ENCODE measurements around the gene DHX8. TPM values are rescaled to one million over a fixed set of nuclear protein-coding genes. Genes with fewer than 3 reads are reported as not detected.

DHX8 gene
- total and polyA plus RNA-seq, 10 of the 15 experiments (the other 5 are each of a cell fraction or from before 2014, with no cell fraction given), result 27.6 to 50.4 (median 35.7) TPM

DNA sequence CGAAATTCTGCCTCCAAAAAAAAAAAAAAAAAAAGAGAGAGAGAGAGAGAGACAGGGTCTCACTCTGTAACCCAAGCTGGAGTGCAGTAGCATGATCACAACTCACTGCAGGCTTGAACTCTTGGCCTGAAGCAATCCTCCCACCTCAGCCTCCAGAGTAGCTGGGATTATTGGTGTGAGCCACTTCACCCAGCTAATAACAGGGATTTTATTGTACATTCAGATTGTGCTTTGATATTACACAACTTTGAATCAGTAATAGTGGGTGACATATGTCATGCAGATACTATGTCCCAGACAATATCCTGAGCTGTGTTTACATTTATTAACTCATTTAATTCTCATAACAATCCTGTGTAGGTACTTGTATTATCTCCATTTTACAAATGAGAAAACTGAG lies 19.7 kb upstream of the DHX8 start (continued):
- TF ChIP-seq RUNX3 (IDR thresholded peaks at IDR 0.05; ENCODE audit: low read length) (no peak), NFIC (IDR thresholded peaks at IDR 0.05; ENCODE audit: low read depth, low read length) (no peak)
- TF ChIP-seq, protein P1, sequence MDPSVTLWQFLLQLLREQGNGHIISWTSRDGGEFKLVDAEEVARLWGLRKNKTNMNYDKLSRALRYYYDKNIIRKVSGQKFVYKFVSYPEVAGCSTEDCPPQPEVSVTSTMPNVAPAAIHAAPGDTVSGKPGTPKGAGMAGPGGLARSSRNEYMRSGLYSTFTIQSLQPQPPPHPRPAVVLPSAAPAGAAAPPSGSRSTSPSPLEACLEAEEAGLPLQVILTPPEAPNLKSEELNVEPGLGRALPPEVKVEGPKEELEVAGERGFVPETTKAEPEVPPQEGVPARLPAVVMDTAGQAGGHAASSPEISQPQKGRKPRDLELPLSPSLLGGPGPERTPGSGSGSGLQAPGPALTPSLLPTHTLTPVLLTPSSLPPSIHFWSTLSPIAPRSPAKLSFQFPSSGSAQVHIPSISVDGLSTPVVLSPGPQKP (IDR thresholded peaks at IDR 0.05; ENCODE audit: low read depth, low read length), result no peak

DNA sequence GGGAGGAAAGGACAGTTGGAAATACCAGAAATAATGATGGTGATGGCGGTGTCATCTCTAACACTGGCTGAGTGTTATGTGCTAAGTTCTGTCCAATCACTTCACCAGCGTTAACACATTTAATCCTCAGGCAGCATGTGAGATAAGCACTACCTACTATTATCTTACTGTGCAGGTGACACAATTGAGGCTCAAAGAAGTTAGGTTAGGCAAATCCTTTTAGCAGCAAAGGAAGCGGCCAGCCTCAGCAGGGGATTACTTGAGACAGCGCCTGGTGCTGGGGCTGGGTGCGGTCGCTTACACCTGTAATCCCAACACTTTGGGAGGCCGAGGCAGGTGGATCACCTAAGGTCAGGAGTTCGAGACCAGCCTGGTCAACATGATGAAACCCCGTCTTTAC lies 18.7 kb upstream of the DHX8 start:
- H3K27ac ChIP-seq (ENCODE audit: control insufficient read depth, insufficient read depth), result no peak overlapping the region
- in situ Hi-C loops (cut with MboI) (no loop called here), intact Hi-C loops (cut with micrococcal nuclease; ENCODE audit: unreplicated experiment) (no loop called here)
- POLR2A ChIA-PET, result no interaction called here
- no TSS peak for BruUV-seq (replicated peaks)
- 47% methylated on average over 9 of the region's 9 CpGs for WGBS (ENCODE audit: insufficient coverage, insufficient replicate concordance, low lambda C conversion rate, missing lambda C conversion rate)
- H3K4me3 ChIP-seq, result no peak overlapping the region
- no peaks in the 10 kb centered on the region for H3K79me2 ChIP-seq (ENCODE audit: control insufficient read depth, insufficient read depth, low read length)
- no peaks in the 10 kb centered on the region for H3K27me3 ChIP-seq (replicated peaks in 1 of 2; ENCODE audit: control insufficient read depth in 2 of 2, insufficient read depth in 2 of 2, low read length in 1 of 2)
- ATAC-seq (no peak), DNase-seq (ENCODE audit: low read depth, low spot score) (no peak), FAIRE-seq (no peak)
- H3K9ac ChIP-seq (ENCODE audit: control insufficient read depth, insufficient read depth, low read length), result no peak overlapping the region
- no peak overlapping the region for H2AFZ ChIP-seq (ENCODE audit: control insufficient read depth, low read depth, low read length)
- no peaks in the 10 kb centered on the region for H4K20me1 ChIP-seq (ENCODE audit: control insufficient read depth, insufficient read depth)
- CTCF ChIA-PET, result interaction anchor here (0.9 to 1.8 kb wide), 3 partner anchors 21 to 72 kb away, joined by 3 to 4 read pairs (median 3); no protein-coding TSS in a partner anchor
- no peaks in the 10 kb centered on the region for H3K9me3 ChIP-seq (replicated peaks; ENCODE audit: control insufficient read depth, insufficient read depth, low read length)
- no peaks in the 10 kb centered on the region for H3K4me1 ChIP-seq (ENCODE audit: control insufficient read depth, insufficient read depth, low read length)
- RAD21 ChIA-PET (ENCODE audit: unreplicated experiment), result no interaction called here
- SMC1A ChIA-PET (ENCODE audit: uncharacterized antibody, unreplicated experiment), result no interaction called here
- no peak overlapping the region for H3K4me2 ChIP-seq (ENCODE audit: control insufficient read depth, insufficient read depth)
- H3K36me3 ChIP-seq (ENCODE audit: control insufficient read depth in 2 of 2, insufficient read depth in 2 of 2, low read length in 1 of 2), result no peaks in the 10 kb centered on the region
- TF ChIP-seq, protein P2, sequence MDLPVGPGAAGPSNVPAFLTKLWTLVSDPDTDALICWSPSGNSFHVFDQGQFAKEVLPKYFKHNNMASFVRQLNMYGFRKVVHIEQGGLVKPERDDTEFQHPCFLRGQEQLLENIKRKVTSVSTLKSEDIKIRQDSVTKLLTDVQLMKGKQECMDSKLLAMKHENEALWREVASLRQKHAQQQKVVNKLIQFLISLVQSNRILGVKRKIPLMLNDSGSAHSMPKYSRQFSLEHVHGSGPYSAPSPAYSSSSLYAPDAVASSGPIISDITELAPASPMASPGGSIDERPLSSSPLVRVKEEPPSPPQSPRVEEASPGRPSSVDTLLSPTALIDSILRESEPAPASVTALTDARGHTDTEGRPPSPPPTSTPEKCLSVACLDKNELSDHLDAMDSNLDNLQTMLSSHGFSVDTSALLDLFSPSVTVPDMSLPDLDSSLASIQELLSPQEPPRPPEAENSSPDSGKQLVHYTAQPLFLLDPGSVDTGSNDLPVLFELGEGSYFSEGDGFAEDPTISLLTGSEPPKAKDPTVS (IDR thresholded peaks at IDR 0.05; ENCODE audit: low read depth, low read length), result no peak
- TF ChIP-seq HCFC1 (IDR thresholded peaks at IDR 0.05; ENCODE audit: low read length), result no peak
- TF ChIP-seq, protein P3, sequence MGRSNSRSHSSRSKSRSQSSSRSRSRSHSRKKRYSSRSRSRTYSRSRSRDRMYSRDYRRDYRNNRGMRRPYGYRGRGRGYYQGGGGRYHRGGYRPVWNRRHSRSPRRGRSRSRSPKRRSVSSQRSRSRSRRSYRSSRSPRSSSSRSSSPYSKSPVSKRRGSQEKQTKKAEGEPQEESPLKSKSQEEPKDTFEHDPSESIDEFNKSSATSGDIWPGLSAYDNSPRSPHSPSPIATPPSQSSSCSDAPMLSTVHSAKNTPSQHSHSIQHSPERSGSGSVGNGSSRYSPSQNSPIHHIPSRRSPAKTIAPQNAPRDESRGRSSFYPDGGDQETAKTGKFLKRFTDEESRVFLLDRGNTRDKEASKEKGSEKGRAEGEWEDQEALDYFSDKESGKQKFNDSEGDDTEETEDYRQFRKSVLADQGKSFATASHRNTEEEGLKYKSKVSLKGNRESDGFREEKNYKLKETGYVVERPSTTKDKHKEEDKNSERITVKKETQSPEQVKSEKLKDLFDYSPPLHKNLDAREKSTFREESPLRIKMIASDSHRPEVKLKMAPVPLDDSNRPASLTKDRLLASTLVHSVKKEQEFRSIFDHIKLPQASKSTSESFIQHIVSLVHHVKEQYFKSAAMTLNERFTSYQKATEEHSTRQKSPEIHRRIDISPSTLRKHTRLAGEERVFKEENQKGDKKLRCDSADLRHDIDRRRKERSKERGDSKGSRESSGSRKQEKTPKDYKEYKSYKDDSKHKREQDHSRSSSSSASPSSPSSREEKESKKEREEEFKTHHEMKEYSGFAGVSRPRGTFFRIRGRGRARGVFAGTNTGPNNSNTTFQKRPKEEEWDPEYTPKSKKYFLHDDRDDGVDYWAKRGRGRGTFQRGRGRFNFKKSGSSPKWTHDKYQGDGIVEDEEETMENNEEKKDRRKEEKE (IDR thresholded peaks at IDR 0.05), result no peak
- TF ChIP-seq, protein P4, sequence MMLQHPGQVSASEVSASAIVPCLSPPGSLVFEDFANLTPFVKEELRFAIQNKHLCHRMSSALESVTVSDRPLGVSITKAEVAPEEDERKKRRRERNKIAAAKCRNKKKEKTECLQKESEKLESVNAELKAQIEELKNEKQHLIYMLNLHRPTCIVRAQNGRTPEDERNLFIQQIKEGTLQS (IDR thresholded peaks at IDR 0.05; ENCODE audit: borderline replicate concordance, extremely low read depth, low read depth, low read length), result no peak
- TF ChIP-seq NR2C1 (IDR thresholded peaks at IDR 0.05), result no peak
- TF ChIP-seq, protein P5, sequence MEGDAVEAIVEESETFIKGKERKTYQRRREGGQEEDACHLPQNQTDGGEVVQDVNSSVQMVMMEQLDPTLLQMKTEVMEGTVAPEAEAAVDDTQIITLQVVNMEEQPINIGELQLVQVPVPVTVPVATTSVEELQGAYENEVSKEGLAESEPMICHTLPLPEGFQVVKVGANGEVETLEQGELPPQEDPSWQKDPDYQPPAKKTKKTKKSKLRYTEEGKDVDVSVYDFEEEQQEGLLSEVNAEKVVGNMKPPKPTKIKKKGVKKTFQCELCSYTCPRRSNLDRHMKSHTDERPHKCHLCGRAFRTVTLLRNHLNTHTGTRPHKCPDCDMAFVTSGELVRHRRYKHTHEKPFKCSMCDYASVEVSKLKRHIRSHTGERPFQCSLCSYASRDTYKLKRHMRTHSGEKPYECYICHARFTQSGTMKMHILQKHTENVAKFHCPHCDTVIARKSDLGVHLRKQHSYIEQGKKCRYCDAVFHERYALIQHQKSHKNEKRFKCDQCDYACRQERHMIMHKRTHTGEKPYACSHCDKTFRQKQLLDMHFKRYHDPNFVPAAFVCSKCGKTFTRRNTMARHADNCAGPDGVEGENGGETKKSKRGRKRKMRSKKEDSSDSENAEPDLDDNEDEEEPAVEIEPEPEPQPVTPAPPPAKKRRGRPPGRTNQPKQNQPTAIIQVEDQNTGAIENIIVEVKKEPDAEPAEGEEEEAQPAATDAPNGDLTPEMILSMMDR (IDR thresholded peaks at IDR 0.05 in 2 of 3, conservative IDR thresholded peaks at IDR 0.05 in 1 of 3; ENCODE audit: control insufficient read depth in 2 of 3, extremely low read depth in 1 of 3, insufficient read depth in 1 of 3, low read depth in 3 of 3, low read length in 3 of 3), result no peak
- TF ChIP-seq BHLHE40 (IDR thresholded peaks at IDR 0.05; ENCODE audit: borderline replicate concordance in 1 of 2, low read depth in 2 of 2, low read length in 1 of 2), result no peak
- TF ChIP-seq TAF1 (IDR thresholded peaks at IDR 0.05; ENCODE audit: borderline replicate concordance, low read depth, low read length), result no peak
- TF ChIP-seq CEBPB (IDR thresholded peaks at IDR 0.05; ENCODE audit: borderline replicate concordance in 1 of 2, low read depth in 2 of 2, low read length in 2 of 2), result no peak
- no peak for TF ChIP-seq RUNX3 (IDR thresholded peaks at IDR 0.05; ENCODE audit: low read length)
- TF ChIP-seq NBN (IDR thresholded peaks at IDR 0.05), result no peak
